ENCODE measurements around the gene DNAJC22.

DNA sequence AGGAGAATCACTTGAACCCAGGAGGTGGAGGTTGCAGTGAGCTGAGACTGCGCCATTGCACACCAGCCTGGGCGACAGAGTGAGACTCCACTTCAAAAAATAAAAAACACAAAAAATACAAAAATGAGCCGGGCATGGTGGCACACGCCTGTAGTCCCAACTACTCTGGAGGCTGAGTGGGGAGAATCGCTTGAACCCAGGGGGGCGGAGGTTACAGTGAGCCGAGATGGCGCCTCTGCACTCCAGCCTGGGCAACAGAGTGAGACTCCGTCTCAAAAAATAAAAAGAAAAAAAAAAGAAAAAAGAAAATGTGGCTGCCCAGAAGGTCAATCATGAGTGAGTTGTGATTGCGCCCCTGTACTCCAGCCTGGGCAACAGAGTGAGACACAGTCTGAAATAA lies 9.2 kb downstream of the DNAJC22 start:
- TF ChIP-seq, protein P1, sequence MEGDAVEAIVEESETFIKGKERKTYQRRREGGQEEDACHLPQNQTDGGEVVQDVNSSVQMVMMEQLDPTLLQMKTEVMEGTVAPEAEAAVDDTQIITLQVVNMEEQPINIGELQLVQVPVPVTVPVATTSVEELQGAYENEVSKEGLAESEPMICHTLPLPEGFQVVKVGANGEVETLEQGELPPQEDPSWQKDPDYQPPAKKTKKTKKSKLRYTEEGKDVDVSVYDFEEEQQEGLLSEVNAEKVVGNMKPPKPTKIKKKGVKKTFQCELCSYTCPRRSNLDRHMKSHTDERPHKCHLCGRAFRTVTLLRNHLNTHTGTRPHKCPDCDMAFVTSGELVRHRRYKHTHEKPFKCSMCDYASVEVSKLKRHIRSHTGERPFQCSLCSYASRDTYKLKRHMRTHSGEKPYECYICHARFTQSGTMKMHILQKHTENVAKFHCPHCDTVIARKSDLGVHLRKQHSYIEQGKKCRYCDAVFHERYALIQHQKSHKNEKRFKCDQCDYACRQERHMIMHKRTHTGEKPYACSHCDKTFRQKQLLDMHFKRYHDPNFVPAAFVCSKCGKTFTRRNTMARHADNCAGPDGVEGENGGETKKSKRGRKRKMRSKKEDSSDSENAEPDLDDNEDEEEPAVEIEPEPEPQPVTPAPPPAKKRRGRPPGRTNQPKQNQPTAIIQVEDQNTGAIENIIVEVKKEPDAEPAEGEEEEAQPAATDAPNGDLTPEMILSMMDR (IDR thresholded peaks at IDR 0.05): no peak
- no peak for TF ChIP-seq POLR2AphosphoS5 (IDR thresholded peaks at IDR 0.05)
- TF ChIP-seq POLR2A (IDR thresholded peaks at IDR 0.05): no peak
